GM12878 (cell line): Measurements from ENCODE around the gene EIF3B. TPM values are rescaled to one million over a fixed set of nuclear protein-coding genes. Genes with fewer than 3 reads are reported as not detected.

Source experiments
- ATF7 ChIP-seq: fragments of 450-650 bp; IDR thresholded peaks from 2 replicates; pipeline ENCODE4 v1.6.1; 2016; ENCODE audit warnings: low read depth, mild to moderate bottlenecking
- BCL11A ChIP-seq: IDR thresholded peaks from 2 replicates; pipeline ENCODE4 v1.6.1; 2011; ENCODE audit warnings: low read depth, low read length
- BMI1 ChIP-seq: fragments of 450-650 bp; IDR thresholded peaks from 2 replicates; pipeline ENCODE4 v1.6.1; 2016; ENCODE audit warnings: mild to moderate bottlenecking, moderate library complexity, borderline replicate concordance
- CEBPB ChIP-seq, 2 experiments: fragments of 150-350 bp in 1 of 2; IDR thresholded peaks; 2 replicates each; pipeline ENCODE4 v1.6.1; 2012 to 2014; ENCODE audit warnings: low read depth in 2 of 2, low read length in 2 of 2, borderline replicate concordance in 1 of 2, inconsistent platforms in 1 of 2
- CREM ChIP-seq: IDR thresholded peaks from 2 replicates; pipeline ENCODE4 v1.6.1; 2014; ENCODE audit warnings: antibody characterized with exemption, low read depth
- ETV6 ChIP-seq, 2 experiments: fragments of 450-650 bp in 1 of 2; IDR thresholded peaks in 1 of 2; conservative IDR thresholded peaks in 1 of 2; 2 replicates each; pipeline ENCODE4 v1.6.1; 2014; ENCODE audit warnings: antibody characterized with exemption in 1 of 2, borderline replicate concordance in 1 of 2, low read depth in 1 of 2, mild to moderate bottlenecking in 1 of 2, moderate library complexity in 1 of 2
- KLF5 ChIP-seq: fragments of 450-650 bp; IDR thresholded peaks from 2 replicates; pipeline ENCODE4 v1.6.1; 2014; ENCODE audit warnings: mild to moderate bottlenecking; ENCODE audit not compliant: partially characterized antibody
- LARP7 ChIP-seq: fragments of 450-650 bp; IDR thresholded peaks from 2 replicates; pipeline ENCODE4 v1.6.1; 2017; ENCODE audit warnings: mild to moderate bottlenecking
- MEF2A ChIP-seq: IDR thresholded peaks from 2 replicates; pipeline ENCODE4 v1.6.1; 2011; ENCODE audit warnings: low read depth, mild to moderate bottlenecking, low read length, moderate library complexity; ENCODE audit not compliant: insufficient read depth
- MLLT1 ChIP-seq: fragments of 450-650 bp; IDR thresholded peaks from 2 replicates; pipeline ENCODE4 v1.6.1; 2016; ENCODE audit warnings: mild to moderate bottlenecking
- MTA2 ChIP-seq: fragments of 450-650 bp; IDR thresholded peaks from 2 replicates; pipeline ENCODE4 v1.6.1; 2016; ENCODE audit warnings: low read depth, mild to moderate bottlenecking, moderate library complexity
- MTA3 ChIP-seq: IDR thresholded peaks from 2 replicates; pipeline ENCODE4 v1.6.1; 2012; ENCODE audit warnings: low read length, inconsistent platforms, borderline replicate concordance
- MYB ChIP-seq: fragments of 150-350 bp; IDR thresholded peaks from 2 replicates; pipeline ENCODE4 v1.6.1; 2014; ENCODE audit warnings: mild to moderate bottlenecking, low read depth, low read length, borderline replicate concordance
- NFIC ChIP-seq: IDR thresholded peaks from 2 replicates; pipeline ENCODE4 v1.6.1; 2012; ENCODE audit warnings: low read depth, mild to moderate bottlenecking, inconsistent platforms, low read length, moderate library complexity
- SMARCA5 ChIP-seq: fragments of 450-650 bp; IDR thresholded peaks from 2 replicates; pipeline ENCODE4 v1.6.1; 2017; ENCODE audit warnings: mild to moderate bottlenecking
- ZBED1 ChIP-seq: IDR thresholded peaks from 2 replicates; pipeline ENCODE4 v1.6.1; 2016; ENCODE audit warnings: borderline replicate concordance
- ZNF274 ChIP-seq: IDR thresholded peaks from one replicate; pipeline ENCODE4 v1.8.0; 2011; ENCODE audit not compliant: insufficient read length, insufficient read depth
- ZNF622 ChIP-seq: fragments of 450-650 bp; IDR thresholded peaks from 2 replicates; pipeline ENCODE4 v1.6.1; 2017; ENCODE audit warnings: mild to moderate bottlenecking, inconsistent platforms
- polyA plus RNA-seq, 11 experiments: library from polyadenylated mRNA; depleted of rRNA in 4 of 11; unstranded in 6 of 11; stranded (reverse) in 5 of 11; fragments of >200 nt; fragmentation: Nextera tagmentation in 4 of 11; fragmentation: Illumina TruSeq in 1 of 11; extraction: Ambion mirVana in 4 of 11; extraction: Trizol in 1 of 11; gene quantifications; 1 replicate in 1 of 11; 2 replicates in 10 of 11; pipeline versions ENCODE4 v1.2.1 to v1.2.3, GENCODE V29; 2011 to 2016; ENCODE audit warnings: inconsistent platforms in 2 of 11, missing spikeins in 2 of 11, low read depth in 1 of 11
- total RNA-seq, 4 experiments: library from RNA; depleted of rRNA in 3 of 4; stranded (reverse); fragments of >200 nt in 3 of 4; fragmentation: Illumina TruSeq in 1 of 4; extraction: Trizol in 1 of 4; gene quantifications; 2 replicates each; pipeline versions ENCODE4 v1.2.1 to v1.2.3, GENCODE V29; 2013 to 2021
- TF ChIP-seq, protein P1 (sequence below): fragments of 450-650 bp; IDR thresholded peaks from 2 replicates; pipeline ENCODE4 v1.6.1; 2016; ENCODE audit warnings: mild to moderate bottlenecking, moderate library complexity, borderline replicate concordance
- TF ChIP-seq, protein P2 (sequence below): fragments of 450-650 bp; IDR thresholded peaks from 2 replicates; pipeline ENCODE4 v1.6.1; 2016; ENCODE audit warnings: mild to moderate bottlenecking

The EIF3B gene
- total and polyA plus RNA-seq, 10 of the 15 experiments (the other 5 are each of a cell fraction or from before 2014, with no cell fraction given), result 17.6 to 275 (median 153) TPM

DNA sequence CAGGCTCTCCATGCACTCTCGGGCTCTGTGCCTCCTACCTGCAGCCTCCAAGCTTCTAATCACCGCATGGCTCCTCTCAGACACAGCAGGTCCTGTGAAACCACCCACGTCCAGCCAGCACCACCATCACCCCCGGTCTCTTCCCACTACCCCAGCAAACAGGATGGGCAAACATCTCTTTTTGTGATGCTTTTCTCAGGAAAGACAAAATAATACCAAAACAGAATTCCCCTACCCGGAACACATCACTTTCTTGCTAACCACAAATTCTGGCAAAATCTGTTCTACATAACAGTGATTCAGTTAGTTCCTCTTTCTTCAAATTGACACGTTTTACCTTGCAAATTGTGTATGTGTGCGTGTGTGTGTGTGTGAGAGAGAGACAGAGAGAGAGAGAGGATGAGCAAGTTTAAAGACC is 46.9 kb upstream of the EIF3B start (continued):
- 0 out of 4 replicates have a peak, but pooled peaks of 1 of the 2 experiments have one; percentile 25 for TF ChIP-seq CEBPB (IDR thresholded peaks at IDR 0.05; ENCODE audit: borderline replicate concordance in 1 of 2, low read depth in 2 of 2, low read length in 2 of 2)
- TF ChIP-seq ZBED1, result peak; percentile 20; the same call in 1 of the 2 replicates
- 0 out of 2 replicates have a peak, but pooled peaks have one; percentile 15 for TF ChIP-seq BCL11A
- TF ChIP-seq MTA2, result peak; percentile 84
- peak; percentile 40; the same call in 1 of the 2 replicates for TF ChIP-seq MEF2A
- TF ChIP-seq MTA3, result peak; percentile 74; the same call in 1 of the 2 replicates
- TF ChIP-seq MYB, result 0 out of 2 replicates have a peak, but pooled peaks have one; percentile 50
- TF ChIP-seq LARP7, result no peak
- no peak for TF ChIP-seq ZNF274
- TF ChIP-seq, protein P1, sequence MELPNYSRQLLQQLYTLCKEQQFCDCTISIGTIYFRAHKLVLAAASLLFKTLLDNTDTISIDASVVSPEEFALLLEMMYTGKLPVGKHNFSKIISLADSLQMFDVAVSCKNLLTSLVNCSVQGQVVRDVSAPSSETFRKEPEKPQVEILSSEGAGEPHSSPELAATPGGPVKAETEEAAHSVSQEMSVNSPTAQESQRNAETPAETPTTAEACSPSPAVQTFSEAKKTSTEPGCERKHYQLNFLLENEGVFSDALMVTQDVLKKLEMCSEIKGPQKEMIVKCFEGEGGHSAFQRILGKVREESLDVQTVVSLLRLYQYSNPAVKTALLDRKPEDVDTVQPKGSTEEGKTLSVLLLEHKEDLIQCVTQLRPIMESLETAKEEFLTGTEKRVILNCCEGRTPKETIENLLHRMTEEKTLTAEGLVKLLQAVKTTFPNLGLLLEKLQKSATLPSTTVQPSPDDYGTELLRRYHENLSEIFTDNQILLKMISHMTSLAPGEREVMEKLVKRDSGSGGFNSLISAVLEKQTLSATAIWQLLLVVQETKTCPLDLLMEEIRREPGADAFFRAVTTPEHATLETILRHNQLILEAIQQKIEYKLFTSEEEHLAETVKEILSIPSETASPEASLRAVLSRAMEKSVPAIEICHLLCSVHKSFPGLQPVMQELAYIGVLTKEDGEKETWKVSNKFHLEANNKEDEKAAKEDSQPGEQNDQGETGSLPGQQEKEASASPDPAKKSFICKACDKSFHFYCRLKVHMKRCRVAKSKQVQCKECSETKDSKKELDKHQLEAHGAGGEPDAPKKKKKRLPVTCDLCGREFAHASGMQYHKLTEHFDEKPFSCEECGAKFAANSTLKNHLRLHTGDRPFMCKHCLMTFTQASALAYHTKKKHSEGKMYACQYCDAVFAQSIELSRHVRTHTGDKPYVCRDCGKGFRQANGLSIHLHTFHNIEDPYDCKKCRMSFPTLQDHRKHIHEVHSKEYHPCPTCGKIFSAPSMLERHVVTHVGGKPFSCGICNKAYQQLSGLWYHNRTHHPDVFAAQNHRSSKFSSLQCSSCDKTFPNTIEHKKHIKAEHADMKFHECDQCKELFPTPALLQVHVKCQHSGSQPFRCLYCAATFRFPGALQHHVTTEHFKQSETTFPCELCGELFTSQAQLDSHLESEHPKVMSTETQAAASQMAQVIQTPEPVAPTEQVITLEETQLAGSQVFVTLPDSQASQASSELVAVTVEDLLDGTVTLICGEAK, result no peak
- peak; percentile 85; the same call in 1 of the 2 replicates for TF ChIP-seq MLLT1
- no peak; the same call in 1 of the 2 replicates for TF ChIP-seq SMARCA5
- TF ChIP-seq NFIC, result peak; percentile 85
- peak in 1 of 2 experiments; percentile 69; a peak in 1 of 4 replicates for TF ChIP-seq ETV6 (conservative IDR thresholded peaks at IDR 0.05 in 1 of 2, IDR thresholded peaks at IDR 0.05 in 1 of 2; ENCODE audit: borderline replicate concordance in 1 of 2, low read depth in 1 of 2)
- no peak for TF ChIP-seq KLF5
- peak; percentile 68 for TF ChIP-seq BMI1
- peak; percentile 65; the same call in 1 of the 2 replicates for TF ChIP-seq CREM
- TF ChIP-seq ZNF622, result no peak
- TF ChIP-seq ATF7, result peak; percentile 82
- TF ChIP-seq, protein P2, sequence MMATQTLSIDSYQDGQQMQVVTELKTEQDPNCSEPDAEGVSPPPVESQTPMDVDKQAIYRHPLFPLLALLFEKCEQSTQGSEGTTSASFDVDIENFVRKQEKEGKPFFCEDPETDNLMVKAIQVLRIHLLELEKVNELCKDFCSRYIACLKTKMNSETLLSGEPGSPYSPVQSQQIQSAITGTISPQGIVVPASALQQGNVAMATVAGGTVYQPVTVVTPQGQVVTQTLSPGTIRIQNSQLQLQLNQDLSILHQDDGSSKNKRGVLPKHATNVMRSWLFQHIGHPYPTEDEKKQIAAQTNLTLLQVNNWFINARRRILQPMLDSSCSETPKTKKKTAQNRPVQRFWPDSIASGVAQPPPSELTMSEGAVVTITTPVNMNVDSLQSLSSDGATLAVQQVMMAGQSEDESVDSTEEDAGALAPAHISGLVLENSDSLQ, result peak; percentile 18; the same call in 1 of the 2 replicates
- TF ChIP-seq, all 136 proteins: peak for 41
